Measurements from ENCODE around the gene GPR45.
"Not testable (repeated sequence)": the region's sequence is repeated elsewhere in the genome, so short reads cannot be mapped to it uniquely, and the experiment has no call there.

GPR45 gene

DNA sequence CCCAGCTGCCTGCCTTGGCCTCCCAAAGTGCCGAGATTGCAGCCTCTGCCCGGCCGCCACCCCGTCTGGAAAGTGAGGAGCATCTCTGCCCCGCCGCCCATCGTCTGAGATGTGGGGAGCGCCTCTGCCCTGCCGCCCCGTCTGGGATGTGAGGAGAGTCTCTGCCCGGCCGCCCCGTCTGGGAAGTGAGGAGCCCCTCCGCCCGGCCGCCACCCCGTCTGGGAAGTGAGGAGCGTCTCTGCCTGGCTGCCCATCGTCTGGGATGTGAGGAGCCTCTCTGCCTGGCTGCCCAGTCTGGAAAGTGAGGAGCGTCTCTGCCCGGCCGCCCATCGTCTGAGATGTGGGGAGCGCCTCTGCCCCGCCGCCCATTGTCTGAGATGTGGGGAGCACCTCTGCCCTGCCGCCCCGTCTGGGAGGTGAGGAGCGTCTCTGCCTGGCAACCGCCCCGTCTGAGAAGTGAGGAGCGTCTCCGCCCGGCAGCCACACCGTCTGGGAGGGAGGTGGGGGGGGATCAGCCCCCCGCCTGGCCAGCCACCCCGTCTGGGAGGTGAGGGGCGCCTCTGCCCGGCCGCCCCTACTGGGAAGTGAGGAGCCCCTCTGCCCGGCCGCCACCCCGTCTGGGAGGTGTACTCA lies 9.6 kb downstream of the GPR45 start:
- DNase-seq (ENCODE audit: extremely low spot score, insufficient read length, low read depth); FAIRE-seq: not testable (repeated sequence)

DNA sequence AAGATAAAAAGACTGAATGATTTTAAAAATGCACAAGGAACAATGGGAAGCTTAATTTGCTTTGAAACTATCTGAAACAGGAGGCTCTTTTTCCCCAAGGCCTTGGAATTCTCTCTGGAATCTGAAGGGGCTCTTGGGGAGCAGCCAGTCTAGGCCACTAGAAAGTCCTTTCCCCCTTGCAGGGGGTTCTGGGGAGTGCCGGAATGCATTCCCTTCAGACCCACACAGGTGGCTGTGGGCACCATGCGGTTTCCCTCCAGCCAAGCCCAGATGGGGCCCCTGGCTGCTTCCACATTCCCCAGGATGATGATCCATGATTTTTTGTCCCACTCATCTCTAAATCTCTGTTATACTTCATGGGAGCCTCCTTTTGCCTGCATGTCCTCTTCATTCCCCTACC lies 10.7 kb downstream of the GPR45 start:
- FAIRE-seq (no peak), DNase-seq (ENCODE audit: extremely low spot score, insufficient read length, low read depth) (no peak)

DNA sequence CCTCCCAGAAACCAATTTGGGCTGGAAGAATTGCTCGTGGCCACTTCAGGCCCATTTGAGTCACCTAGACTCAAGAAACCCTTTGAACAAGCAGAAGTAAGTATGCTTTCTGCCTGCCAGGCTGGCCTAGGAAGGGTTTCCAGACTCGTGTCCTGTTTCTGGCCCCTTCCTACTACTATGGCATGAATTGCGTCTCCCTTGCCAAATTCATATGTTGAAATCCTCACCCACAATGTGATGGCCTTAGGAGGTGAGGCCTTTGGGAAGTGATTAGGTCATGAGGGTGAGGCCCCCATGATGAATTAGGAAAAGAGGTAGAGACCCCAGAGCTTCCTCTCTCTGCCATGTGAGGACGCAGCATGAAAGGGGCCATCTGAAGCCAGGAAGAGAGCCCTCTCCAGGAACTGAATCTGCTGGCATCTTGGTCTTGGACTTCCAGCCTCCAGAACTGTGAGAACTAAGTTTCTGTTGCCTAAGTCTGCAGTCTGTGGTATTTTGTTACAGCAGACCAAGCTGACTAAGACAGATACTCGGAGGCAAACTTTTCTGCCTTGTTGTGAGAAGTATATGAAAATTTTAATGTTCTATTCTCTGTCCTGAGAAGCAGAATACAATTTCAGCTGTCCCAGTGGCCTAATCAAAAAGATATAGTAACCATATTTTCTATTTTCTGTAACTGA lies 13.1 kb downstream of the GPR45 start:
- DNase-seq (ENCODE audit: extremely low spot score, insufficient read length, low read depth) (no peak), FAIRE-seq (no peak)

DNA sequence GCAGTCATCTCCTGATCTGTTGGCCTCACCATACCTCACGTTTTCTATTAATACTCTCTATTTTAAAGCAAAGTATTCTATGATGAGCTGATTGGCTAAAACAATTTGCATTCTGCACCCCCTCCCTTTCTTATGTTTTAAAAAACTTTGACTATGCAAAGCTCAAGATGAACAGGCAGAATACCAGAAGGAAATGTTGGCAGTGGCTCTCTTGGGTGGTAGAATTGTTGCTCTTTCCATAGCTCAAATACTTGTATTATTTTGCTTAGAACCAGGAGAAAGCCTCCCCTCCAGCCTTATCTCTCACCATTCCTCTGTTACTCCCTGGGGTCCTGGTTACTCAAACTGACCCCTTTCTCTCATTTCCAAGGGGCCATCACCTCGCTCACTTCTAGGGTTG lies 14.4 kb downstream of the GPR45 start:
- FAIRE-seq (no peak), DNase-seq (ENCODE audit: extremely low spot score, insufficient read length, low read depth) (no peak)

DNA sequence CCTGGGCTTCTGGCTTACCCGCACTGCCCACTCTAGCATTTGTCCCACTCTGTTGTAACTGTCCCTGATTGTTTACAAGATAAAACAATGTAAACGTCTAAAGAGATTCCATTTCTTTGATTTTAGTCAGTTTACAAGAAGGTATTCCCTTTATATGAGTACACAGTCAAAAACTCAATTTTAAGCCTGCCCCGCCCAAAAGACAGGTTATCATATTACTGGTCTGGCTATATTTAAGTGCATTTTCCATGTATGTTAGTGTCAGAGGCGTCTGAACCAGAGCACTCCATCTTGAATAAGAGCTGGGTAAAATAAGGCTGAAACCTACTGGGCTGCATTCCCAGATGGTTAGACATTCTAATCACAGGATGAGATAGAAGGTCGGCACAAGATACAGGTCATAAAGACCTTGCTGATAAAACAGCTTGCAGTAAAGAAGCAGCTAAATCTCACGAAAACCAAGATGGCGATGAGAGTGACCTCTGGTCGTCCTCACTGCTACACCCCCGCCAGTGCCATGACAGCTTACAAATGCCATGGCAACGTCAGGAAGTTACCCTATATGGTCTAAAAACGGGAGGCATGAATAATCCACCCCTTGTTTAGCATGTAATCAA lies 15.0 kb downstream of the GPR45 start:
- no peak for FAIRE-seq
- DNase-seq (ENCODE audit: extremely low spot score, insufficient read length, low read depth): no peak

DNA sequence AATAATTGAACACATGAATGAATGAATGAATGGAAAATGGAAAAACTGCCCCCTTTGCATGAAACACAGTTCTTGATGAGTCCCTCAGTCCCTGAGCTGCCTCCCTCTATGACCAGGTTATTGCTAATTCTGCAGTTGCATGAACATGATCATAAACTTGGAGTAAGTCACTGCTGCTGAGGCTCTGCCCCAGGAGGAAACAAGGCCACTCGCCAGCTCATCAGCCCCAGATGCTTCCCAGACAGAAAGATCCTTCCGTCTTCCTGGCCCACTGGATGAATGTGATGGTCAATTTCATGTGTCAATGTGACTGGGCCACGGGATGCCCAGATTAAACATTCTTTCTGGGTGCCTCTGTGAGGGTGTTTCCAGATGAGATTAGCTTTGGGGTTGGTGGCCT lies 16.4 kb downstream of the GPR45 start:
- DNase-seq (ENCODE audit: extremely low spot score, insufficient read length, low read depth) (no peak), FAIRE-seq (no peak)

DNA sequence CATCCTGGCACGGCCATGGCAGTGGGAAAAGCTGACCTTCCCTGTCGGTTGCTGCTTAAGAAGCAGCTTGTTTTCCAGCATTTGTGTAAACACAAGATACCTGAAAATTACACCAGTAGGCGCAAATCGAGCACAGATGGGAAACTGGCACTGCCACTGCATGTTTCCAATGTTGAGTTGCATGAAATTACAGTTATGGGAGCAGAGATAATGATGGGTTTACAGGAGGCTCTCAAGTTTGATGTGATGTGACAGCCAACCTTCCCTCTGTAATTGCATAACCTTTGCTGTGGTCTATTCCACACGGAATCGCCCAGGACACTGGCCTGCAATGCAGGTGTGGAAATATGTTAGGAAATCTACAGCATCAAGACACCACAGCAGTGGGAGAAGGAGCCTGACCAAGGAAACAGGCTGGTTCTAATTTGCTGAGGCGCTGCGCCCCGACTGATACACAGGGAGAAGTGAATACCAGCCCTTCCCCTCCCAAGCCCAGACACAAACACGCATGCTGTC lies 17.4 kb downstream of the GPR45 start:
- FAIRE-seq: no peak
- no peak for DNase-seq (ENCODE audit: extremely low spot score, insufficient read length, low read depth)

DNA sequence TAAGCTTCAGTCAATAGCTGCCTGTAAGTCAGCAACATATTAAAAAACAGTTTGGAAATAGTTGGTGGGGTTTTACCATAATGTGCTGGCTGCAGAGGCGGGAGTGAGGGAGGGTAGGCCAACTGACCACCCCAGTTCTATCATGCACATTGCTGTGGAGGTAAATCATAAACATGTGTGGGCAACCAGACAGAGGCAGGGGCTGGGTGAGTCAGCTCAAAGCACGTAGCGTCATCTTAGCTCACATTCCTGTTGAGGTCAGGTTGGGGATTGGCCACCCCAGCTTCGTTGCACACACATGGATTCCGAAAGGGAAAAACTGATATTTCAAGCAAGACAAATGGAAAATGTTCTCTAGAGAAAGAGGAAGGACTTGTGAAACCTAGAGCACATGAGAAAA lies 19.5 kb downstream of the GPR45 start:
- FAIRE-seq: no peak
- DNase-seq (ENCODE audit: extremely low spot score, insufficient read length, low read depth): no peak

DNA sequence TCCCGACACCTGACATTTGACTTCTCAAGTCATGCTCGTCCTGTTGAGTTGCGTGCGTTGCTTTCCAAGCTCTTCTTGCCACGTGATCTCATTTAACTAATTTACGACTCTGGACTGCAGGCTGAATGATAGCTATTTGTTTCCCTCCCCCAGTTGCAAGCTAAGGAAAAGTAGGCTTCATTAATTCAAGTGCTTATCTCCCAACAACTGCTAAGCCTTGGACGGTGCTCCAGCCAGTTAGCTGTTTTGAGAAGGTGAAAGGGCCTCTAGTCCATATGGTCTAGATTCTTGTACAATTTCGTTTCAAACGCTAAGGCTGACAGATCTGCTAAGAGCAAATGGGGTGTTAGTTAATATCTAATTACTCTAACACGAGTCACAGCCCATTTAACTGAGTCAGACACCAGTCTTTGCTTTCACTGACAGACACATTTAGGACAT lies 21.1 kb downstream of the GPR45 start:
- DNase-seq (ENCODE audit: extremely low spot score, insufficient read length, low read depth) (no peak), FAIRE-seq (no peak)

DNA sequence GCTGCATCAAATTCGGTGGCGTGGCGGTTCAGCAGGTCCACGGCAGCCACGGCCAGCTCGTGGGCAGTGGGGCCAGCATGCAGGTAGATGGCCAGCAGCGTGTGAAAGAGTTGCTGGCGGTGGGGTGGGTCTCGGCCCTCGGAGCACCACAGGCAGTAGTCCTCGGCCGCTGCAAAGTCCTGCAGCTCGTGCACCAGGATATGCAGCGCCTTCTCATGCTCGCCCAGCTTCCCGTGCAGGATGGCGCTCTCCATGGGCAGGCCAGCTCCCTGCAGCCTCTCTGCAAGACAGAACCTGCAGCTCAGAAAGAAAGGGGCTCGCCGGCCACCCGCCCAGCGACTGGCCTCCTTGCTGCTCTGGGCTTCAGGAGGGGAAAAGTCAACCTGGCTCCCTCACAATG lies 27.9 kb downstream of the GPR45 start:
- no peak for FAIRE-seq
- DNase-seq (ENCODE audit: extremely low spot score, insufficient read length, low read depth): no peak

DNA sequence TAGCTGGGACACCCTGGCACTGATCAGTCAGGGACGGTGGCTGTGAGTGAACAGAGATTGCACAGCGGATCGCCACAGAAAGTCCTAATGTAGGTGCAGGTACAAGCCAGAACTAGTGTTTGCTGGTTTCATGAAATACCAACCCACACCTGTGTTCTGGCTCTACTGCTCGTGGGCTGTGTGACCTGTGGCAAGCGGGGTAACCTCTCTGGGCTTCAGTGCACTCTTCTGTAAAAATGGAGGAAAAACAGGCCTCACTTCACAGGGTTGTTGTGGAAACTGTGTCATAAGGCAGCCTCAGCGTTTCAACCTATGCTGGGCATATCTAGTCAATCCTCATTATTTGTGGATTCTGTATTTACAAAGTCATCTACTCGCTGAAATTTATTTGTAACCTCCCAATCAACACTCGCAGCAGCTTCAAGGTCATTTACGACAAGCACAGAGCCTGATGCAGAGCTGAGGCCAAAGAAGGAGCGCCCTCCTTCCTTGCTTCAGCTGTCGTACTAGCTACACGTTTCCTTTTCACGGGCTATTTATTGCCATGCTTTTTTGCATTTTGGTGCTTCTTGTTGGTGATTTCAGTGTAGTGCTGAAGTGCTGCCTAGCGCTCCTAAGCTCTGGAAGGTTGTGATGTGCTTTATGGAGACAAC lies 30.0 kb downstream of the GPR45 start:
- DNase-seq (ENCODE audit: extremely low spot score, insufficient read length, low read depth) (no peak), FAIRE-seq (no peak)

DNA sequence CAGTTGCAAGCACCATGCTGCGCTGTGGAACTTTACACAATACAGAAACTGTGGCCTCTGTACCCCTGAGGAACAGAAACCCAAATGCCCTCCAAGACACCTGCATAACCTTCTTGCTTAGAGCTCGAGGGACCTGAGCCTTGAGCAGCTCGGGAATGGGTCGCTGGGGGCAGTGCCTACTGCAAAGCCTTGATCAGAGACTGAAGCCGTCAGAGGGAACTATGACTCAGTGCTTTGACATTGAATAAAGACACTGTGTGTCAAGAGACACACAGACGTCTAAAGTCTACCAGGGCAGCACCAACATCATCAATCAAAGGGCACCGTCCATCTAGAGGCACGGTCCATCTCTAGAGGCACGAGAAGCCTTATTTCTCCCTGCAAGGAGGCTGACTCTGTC lies 30.6 kb downstream of the GPR45 start:
- DNase-seq (ENCODE audit: extremely low spot score, insufficient read length, low read depth): no peak
- FAIRE-seq: no peak

DNA sequence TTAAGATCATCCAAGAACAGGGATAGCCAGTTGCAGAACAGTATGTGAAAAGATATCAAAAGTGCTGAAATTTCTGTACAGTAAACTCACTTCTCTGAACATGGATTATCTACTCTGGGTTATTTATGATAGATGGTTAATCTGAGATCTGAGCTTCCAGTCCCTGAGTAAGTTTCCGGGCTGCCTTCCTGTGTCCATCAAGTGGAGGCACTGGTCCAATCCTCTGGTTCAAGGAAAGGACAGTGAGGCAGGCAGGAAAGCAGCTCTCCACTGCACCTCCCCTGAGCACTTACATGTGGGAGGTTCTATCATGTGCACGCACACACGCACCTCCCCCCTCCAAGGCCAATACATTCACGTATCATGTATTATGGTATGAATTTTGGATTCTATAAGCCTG lies 32.5 kb downstream of the GPR45 start:
- FAIRE-seq: no peak

DNA sequence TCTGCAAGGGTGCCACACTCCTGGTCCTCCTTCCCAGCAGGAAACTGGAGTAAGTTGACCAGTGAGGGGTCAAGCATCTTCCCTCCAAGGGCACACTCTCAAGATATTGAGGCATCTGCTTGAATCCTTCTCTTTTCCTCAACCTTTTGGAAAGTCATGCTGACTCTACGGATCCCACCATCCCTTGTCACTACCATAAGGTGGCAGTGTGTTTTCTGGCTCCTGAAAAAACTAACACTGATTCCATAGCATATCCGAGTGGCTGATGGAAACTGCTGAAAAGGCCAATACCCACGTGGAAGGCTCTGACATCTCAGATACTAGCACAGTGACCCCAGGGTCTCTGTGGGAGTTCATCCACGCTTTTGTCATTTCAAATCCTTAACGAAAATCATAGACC lies 37.1 kb downstream of the GPR45 start:
- FAIRE-seq: no peak

More for the DNA sequence above, 32.5 kb downstream of the GPR45 start:
- no peak for DNase-seq (ENCODE audit: extremely low spot score, insufficient read length, low read depth)

DNA sequence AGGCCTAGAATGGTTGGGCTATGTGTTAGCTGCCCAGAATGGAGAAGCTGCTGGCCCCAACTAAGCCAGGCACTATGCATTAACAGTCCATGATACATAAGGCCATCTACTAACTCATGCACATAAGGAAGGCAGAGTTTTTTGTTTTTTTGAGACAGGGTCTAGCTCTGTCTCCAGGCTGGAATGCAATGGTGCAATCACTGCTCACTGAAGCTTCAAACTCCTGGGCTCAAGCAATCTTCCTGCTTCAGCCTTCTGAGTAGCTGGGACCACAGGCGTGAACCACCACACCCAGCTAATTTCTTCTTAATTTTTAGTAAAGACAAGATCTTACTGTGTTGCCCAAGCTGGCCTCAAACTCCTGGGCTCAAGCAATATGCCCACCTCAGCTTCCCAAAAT lies 37.6 kb downstream of the GPR45 start:
- DNase-seq (ENCODE audit: extremely low spot score, insufficient read length, low read depth) (no peak), FAIRE-seq (no peak)

More for the DNA sequence above, 37.1 kb downstream of the GPR45 start:
- no peak for DNase-seq (ENCODE audit: extremely low spot score, insufficient read length, low read depth)

DNA sequence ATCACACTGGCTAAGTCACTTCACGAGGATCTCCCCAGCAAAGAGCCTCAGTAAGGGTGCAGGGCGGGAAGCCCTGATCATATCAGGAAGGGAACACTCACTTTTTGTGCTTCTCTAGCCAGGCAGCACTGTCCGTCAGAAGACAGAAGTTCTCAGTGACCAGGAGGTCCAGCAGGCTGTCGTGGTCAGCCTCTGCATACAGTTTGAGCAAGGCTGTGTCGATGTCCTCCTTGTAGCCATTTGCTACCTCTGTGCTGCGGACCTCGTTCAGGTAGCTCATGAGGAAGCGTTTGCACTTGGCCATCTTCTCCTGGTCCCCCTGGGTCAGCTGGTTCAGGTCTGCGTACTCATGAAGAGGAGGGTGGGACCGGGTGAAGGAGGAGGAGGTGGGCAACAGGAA lies 38.7 kb downstream of the GPR45 start:
- FAIRE-seq (no peak), DNase-seq (ENCODE audit: extremely low spot score, insufficient read length, low read depth) (no peak)

DNA sequence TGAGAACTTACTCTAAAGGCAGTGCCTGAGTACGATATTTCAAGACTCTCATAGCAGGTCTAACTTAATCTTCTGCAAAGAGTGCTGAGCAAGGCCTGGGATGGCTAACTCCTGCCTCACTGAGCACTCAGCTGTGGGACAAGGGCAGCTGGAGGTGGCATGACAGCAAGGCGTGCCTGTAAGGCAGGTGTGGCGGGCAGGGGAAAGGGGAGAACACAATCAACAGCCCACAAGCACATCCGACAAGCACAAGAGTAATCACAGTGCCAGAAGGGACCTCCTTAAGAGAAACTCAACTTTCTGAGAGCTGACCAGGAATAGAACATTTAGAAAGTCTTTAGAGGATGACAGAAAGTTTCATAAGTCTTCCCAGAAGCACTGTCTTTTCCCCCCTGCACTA lies 42.0 kb downstream of the GPR45 start:
- FAIRE-seq: no peak

DNA sequence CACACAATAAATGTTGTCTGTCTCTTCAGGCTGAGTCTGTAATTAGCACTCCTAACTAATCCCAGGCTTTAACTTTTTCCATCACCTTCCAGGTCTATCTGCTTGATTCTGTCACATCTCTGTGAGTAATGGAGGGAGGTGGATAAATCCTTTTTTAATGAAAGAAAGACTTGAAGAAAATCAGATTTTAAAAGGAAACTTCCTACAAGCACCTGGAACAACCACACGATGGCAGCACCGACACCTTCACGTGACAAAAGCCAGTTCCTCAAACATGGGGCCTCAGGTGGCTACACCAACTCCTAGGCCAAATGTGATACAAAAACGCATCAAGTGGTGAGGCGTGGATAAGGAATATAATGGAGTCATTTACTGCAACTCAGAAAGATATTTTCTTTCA lies 46.1 kb downstream of the GPR45 start:
- FAIRE-seq: no peak
- DNase-seq (ENCODE audit: extremely low spot score, insufficient read length, low read depth): no peak

More for the DNA sequence above, 42.0 kb downstream of the GPR45 start:
- DNase-seq (ENCODE audit: extremely low spot score, insufficient read length, low read depth): no peak

DNA sequence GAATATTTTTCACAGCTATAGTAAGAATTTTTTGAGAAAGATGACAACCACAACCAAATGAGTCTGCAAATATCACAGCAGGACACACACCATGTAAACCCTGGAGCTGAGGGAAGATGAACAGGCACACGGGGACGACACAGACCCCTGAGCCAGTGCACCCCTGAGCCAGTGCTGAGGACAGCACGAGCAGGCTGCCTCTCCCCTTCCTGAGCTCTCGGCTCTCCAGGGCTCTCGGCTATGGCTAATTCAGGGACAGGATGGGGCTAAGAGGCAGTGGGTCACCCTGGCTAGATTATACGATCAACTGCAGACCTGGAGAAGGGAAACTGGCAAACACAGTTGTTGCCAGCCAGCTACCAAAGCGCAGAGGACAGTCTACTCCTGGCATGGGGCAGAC lies 46.6 kb downstream of the GPR45 start:
- DNase-seq (ENCODE audit: extremely low spot score, insufficient read length, low read depth) (no peak), FAIRE-seq (no peak)

DNA sequence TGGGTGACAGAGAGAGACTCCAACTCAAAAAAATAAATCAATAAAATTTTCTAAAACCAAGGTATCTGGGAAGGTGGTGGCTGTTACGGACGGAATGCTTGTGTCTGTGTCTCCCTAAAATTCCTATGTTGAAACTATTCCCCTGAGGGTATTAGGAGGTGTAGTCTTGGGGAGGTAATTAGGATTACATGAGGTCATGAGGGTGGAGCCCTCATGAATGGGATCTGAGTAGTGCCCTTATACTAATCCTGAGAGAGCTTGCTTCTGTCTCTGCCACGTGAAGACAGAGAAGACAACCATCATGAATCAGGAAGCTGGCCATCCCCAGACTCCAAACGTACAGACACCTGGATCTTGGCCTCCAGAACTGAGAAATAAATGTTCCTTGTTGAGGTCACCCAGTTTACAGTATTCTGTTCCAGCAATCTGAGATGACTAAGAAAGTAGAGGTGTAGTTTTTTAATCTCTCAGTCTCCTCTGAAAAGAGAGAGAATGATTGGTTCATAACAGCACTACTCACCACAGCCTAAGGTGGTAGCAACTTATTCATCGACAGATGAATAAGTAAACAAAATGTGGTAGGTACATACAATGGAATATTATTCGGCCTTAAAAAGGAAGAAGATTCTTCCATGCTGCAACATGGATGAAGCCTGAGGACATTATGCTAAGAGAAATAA lies 49.6 kb downstream of the GPR45 start:
- FAIRE-seq (no peak), DNase-seq (ENCODE audit: extremely low spot score, insufficient read length, low read depth) (no peak)
